Loucy (cell line): Measurements from ENCODE around the gene IL20.

ENCODE experiments used
- H2AFZ ChIP-seq: fragments of 200-600 bp; sonication (generic); 2 replicates; pipeline ENCODE4 v1.6.0; 2016; ENCODE audit warnings: antibody characterized with exemption, mild to moderate bottlenecking, low read length, moderate library complexity
- H3F3A ChIP-seq: fragments of 200-600 bp; 2 replicates; pipeline ENCODE4 v1.6.0; 2016; ENCODE audit warnings: antibody characterized with exemption, low read depth, mild to moderate bottlenecking
- H3K27me3 ChIP-seq: fragments of 200-600 bp; sonication (generic); 2 replicates; pipeline ENCODE4 v1.6.1; 2014; ENCODE audit warnings: low read length, mild to moderate bottlenecking; ENCODE audit not compliant: insufficient read depth, poor library complexity, severe bottlenecking
- H3K36me3 ChIP-seq: fragments of 200-600 bp; sonication (generic); 2 replicates; pipeline ENCODE4 v1.6.1; 2016; ENCODE audit warnings: low read length; ENCODE audit not compliant: insufficient read depth
- H3K4me1 ChIP-seq: fragments of 200-600 bp; sonication (generic); 2 replicates; pipeline ENCODE4 v1.5.1; 2014; ENCODE audit warnings: low read length, mild to moderate bottlenecking; ENCODE audit not compliant: insufficient read depth, poor library complexity, severe bottlenecking
- H3K4me2 ChIP-seq: fragments of 200-600 bp; sonication (generic); 2 replicates; pipeline ENCODE4 v1.6.0; 2014; ENCODE audit warnings: antibody characterized with exemption, low read length, low read depth, mild to moderate bottlenecking; ENCODE audit not compliant: poor library complexity, severe bottlenecking
- H3K4me3 ChIP-seq: fragments of 200-600 bp; sonication (generic); 2 replicates; pipeline ENCODE4 v1.5.1; 2014; ENCODE audit warnings: low read length, mild to moderate bottlenecking, mixed read lengths; ENCODE audit not compliant: poor library complexity, severe bottlenecking
- H3K79me2 ChIP-seq: fragments of 200-600 bp; sonication (generic); 2 replicates; pipeline ENCODE4 v1.6.1; 2014; ENCODE audit warnings: low read length; ENCODE audit not compliant: insufficient read depth
- H3K9ac ChIP-seq: fragments of 200-600 bp; sonication (generic); 2 replicates; pipeline ENCODE4 v1.6.0; 2014; ENCODE audit warnings: mild to moderate bottlenecking, low read depth, low read length, moderate library complexity; ENCODE audit not compliant: poor library complexity, severe bottlenecking
- H3K9me2 ChIP-seq: fragments of 200-600 bp; sonication (generic); replicated peaks from 2 replicates; pipeline ENCODE4 v1.6.1; 2016; ENCODE audit warnings: low read depth, low read length, mixed read lengths
- H3K9me3 ChIP-seq: fragments of 200-600 bp; sonication (generic); 2 replicates; pipeline ENCODE4 v1.6.1; 2014; ENCODE audit warnings: mild to moderate bottlenecking, antibody characterized with exemption, low read length, low read depth; ENCODE audit not compliant: insufficient read depth
- H4K20me1 ChIP-seq: fragments of 200-600 bp; sonication (generic); 2 replicates; pipeline ENCODE4 v1.6.0; 2014; ENCODE audit warnings: antibody characterized with exemption, low read length, mild to moderate bottlenecking; ENCODE audit not compliant: insufficient read depth, poor library complexity, severe bottlenecking
- CTCF ChIP-seq: fragments of 200-600 bp; sonication (generic); conservative IDR thresholded peaks from 2 replicates; pipeline ENCODE4 v1.5.1; 2014; ENCODE audit warnings: mild to moderate bottlenecking, antibody characterized with exemption, low read length
- EZH2phosphoT487 ChIP-seq: fragments of 200-600 bp; IDR thresholded peaks from 2 replicates; pipeline ENCODE4 v1.6.1; 2018; ENCODE audit warnings: antibody characterized with exemption, mild to moderate bottlenecking, moderate library complexity, borderline replicate concordance

IL20 gene

DNA sequence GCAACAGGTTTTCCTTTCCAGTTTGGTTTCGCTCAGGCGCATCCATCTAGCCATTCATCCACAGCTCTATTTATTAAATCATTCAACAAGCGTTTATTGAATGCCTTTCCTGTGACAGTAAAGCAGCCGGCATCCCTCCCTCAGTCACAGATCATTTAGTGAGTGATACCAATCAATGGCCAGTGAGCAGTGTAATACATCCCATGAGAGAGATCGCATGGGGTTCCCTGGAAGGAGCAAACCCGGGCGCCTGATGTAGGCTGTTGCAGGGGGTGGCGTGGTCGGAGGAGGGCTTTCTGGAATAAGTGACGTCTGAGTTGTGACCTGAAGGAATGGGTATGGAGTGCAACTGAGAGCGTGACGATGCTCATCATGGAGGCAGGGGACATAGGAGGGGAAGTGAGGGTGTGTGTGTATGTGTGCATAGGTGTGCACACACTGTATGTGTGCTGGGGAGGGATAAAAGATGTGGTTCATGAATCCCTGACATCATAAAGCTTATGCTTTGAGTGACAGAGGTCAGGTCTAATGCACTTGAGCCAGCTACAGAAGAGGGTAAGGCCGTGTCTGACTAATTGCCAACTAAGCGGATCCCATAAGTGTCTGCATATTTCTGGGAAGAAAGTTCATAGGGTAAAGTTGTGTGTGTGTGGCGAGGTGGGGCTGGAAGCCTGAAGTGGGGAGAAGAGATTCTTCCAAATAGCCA is 49.8 kb downstream of the IL20 start:
- Histone ChIP-seq H3K9me3 (no peaks in the 10 kb centered on the region), H3K36me3 (no peaks in the 10 kb centered on the region), H3K27me3 (no peaks in the 10 kb centered on the region), H4K20me1 (no peaks in the 10 kb centered on the region), H3K4me1 (no peaks in the 10 kb centered on the region), H3F3A (no peaks in the 10 kb centered on the region), H3K4me2 (no peak overlapping the region), H2AFZ (no peak overlapping the region), H3K9ac (no peak overlapping the region), H3K4me3 (no peak overlapping the region), H3K79me2 (no peaks in the 10 kb centered on the region), H3K9me2 (no peaks in the 10 kb centered on the region)
- TF ChIP-seq EZH2phosphoT487: no peak
- no peak for TF ChIP-seq CTCF

- H3K4me3 ChIP-seq: no peak overlapping the region
- no peaks in the 10 kb centered on the region for H4K20me1 ChIP-seq
- H3K79me2 ChIP-seq: no peaks in the 10 kb centered on the region
- H2AFZ ChIP-seq: no peak overlapping the region
- H3K36me3 ChIP-seq: no peaks in the 10 kb centered on the region
- no peak overlapping the region for H3K9ac ChIP-seq
- H3K27me3 ChIP-seq: no peaks in the 10 kb centered on the region
- peaks cover 5% of the 10 kb centered on the region for H3K4me1 ChIP-seq
- no peaks in the 10 kb centered on the region for H3K9me3 ChIP-seq
- TF ChIP-seq EZH2phosphoT487: no peak
- H3K4me2 ChIP-seq: no peak overlapping the region
- H3K9me2 ChIP-seq: no peaks in the 10 kb centered on the region
- no peaks in the 10 kb centered on the region for H3F3A ChIP-seq
Observed at GRCh38 chr1:206916000-206916709, 50.7 kb downstream of the IL20 start.

- Histone ChIP-seq H4K20me1 (no peaks in the 10 kb centered on the region), H3K9ac (no peak overlapping the region), H3K4me2 (no peak overlapping the region)
Observed at GRCh38 chr1:206918076-206918475, 52.7 kb downstream of the IL20 start.

More at GRCh38 chr1:206918076-206918475, 52.7 kb downstream of the IL20 start:
- Histone ChIP-seq H3K9me2 (no peaks in the 10 kb centered on the region), H3K9me3 (no peaks in the 10 kb centered on the region), H3F3A (no peaks in the 10 kb centered on the region), H3K4me3 (no peak overlapping the region), H3K4me1 (peaks cover 24% of the 10 kb centered on the region), H3K36me3 (no peaks in the 10 kb centered on the region), H3K79me2 (no peaks in the 10 kb centered on the region), H3K27me3 (no peaks in the 10 kb centered on the region), H2AFZ (no peak overlapping the region)
- no peak for TF ChIP-seq EZH2phosphoT487
- no peak for TF ChIP-seq CTCF
